Measurements from ENCODE around the gene MBTPS2. TPM values are rescaled to one million over a fixed set of nuclear protein-coding genes. Genes with fewer than 3 reads are reported as not detected.

Gene MBTPS2
- total RNA-seq, 1 donor from 2014 or later: 9.3 TPM

- DNase-seq (ENCODE audit: extremely low spot score in 2 of 2): no peak
- no peaks in the 10 kb centered on the region for H3K4me1 ChIP-seq
- H3K27ac ChIP-seq: no peak overlapping the region
- intact Hi-C loops (cut with DNase I): no loop called here
- H3K27me3 ChIP-seq: no peaks in the 10 kb centered on the region
- TF ChIP-seq CTCF (IDR thresholded peaks at IDR 0.05) (no peak), POLR2AphosphoS5 (IDR thresholded peaks at IDR 0.05; ENCODE audit: insufficient read depth in 1 of 2, low read depth in 1 of 2) (no peak)
- H3K9me3 ChIP-seq: no peaks in the 10 kb centered on the region
- no peak overlapping the region for H3K4me3 ChIP-seq
- H3K36me3 ChIP-seq: no peaks in the 10 kb centered on the region
These were observed 67.8 kb downstream of the MBTPS2 start for GRCh38 chrX:21907260-21907659.

- TF ChIP-seq POLR2A (IDR thresholded peaks at IDR 0.05) (no peak), CTCF (IDR thresholded peaks at IDR 0.05) (no peak), POLR2AphosphoS5 (IDR thresholded peaks at IDR 0.05; ENCODE audit: insufficient read depth in 1 of 2, low read depth in 1 of 2) (no peak)
- intact Hi-C loops (cut with DNase I): no loop called here
- H3K4me3 ChIP-seq: no peak overlapping the region
- H3K9me3 ChIP-seq: no peaks in the 10 kb centered on the region
- H3K36me3 ChIP-seq: no peaks in the 10 kb centered on the region
- H3K27me3 ChIP-seq: no peaks in the 10 kb centered on the region
- DNase-seq (ENCODE audit: extremely low spot score in 2 of 2): no peak
- H3K4me1 ChIP-seq: no peaks in the 10 kb centered on the region
- H3K27ac ChIP-seq: no peak overlapping the region
These were observed 72.1 kb downstream of the MBTPS2 start for GRCh38 chrX:21911481-21911880.

GRCh38 chrX:21912220-21912619 is 72.8 kb downstream of the MBTPS2 start:
- Histone ChIP-seq H3K27me3 (no peaks in the 10 kb centered on the region), H3K27ac (no peak overlapping the region), H3K36me3 (no peaks in the 10 kb centered on the region), H3K4me3 (no peak overlapping the region), H3K4me1 (no peaks in the 10 kb centered on the region), H3K9me3 (no peaks in the 10 kb centered on the region)
- DNase-seq (ENCODE audit: extremely low spot score in 2 of 2): no peak
- intact Hi-C loops (cut with DNase I): no loop called here
- TF ChIP-seq POLR2A (IDR thresholded peaks at IDR 0.05) (no peak), CTCF (IDR thresholded peaks at IDR 0.05) (no peak), POLR2AphosphoS5 (IDR thresholded peaks at IDR 0.05; ENCODE audit: insufficient read depth in 1 of 2, low read depth in 1 of 2) (no peak)

GRCh38 chrX:21912989-21913388 is 73.6 kb downstream of the MBTPS2 start:
- intact Hi-C loops (cut with DNase I): no loop called here
- no peaks in the 10 kb centered on the region for H3K4me1 ChIP-seq
- no peak for DNase-seq (ENCODE audit: extremely low spot score in 2 of 2)
- no peak overlapping the region for H3K4me3 ChIP-seq
- TF ChIP-seq POLR2AphosphoS5 (IDR thresholded peaks at IDR 0.05; ENCODE audit: insufficient read depth in 1 of 2, low read depth in 1 of 2): no peak
- TF ChIP-seq CTCF (IDR thresholded peaks at IDR 0.05): no peak
- no peak for TF ChIP-seq POLR2A (IDR thresholded peaks at IDR 0.05)
- no peaks in the 10 kb centered on the region for H3K27me3 ChIP-seq
- no peaks in the 10 kb centered on the region for H3K36me3 ChIP-seq
- H3K27ac ChIP-seq: no peak overlapping the region
- H3K9me3 ChIP-seq: no peaks in the 10 kb centered on the region

- Histone ChIP-seq H3K4me3 (no peak overlapping the region), H3K27ac (no peak overlapping the region), H3K36me3 (no peaks in the 10 kb centered on the region), H3K27me3 (no peaks in the 10 kb centered on the region), H3K9me3 (no peaks in the 10 kb centered on the region), H3K4me1 (no peaks in the 10 kb centered on the region)
- DNase-seq (ENCODE audit: extremely low spot score in 2 of 2): no peak
- intact Hi-C loops (cut with DNase I): no loop called here
- TF ChIP-seq POLR2AphosphoS5 (IDR thresholded peaks at IDR 0.05; ENCODE audit: insufficient read depth in 1 of 2, low read depth in 1 of 2) (no peak), POLR2A (IDR thresholded peaks at IDR 0.05) (no peak), CTCF (IDR thresholded peaks at IDR 0.05) (no peak)
These were observed 86.7 kb downstream of the MBTPS2 start for GRCh38 chrX:21926116-21926515.
